ENCODE data around the gene GGA3. TPM values are rescaled to one million over a fixed set of nuclear protein-coding genes. Genes with fewer than 3 reads are reported as not detected.

GGA3 gene
- total and polyA plus RNA-seq, 10 of the 15 experiments (the other 5 are each of a cell fraction or from before 2014, with no cell fraction given) = 7.0 to 57.5 (median 34.0) TPM

DNA sequence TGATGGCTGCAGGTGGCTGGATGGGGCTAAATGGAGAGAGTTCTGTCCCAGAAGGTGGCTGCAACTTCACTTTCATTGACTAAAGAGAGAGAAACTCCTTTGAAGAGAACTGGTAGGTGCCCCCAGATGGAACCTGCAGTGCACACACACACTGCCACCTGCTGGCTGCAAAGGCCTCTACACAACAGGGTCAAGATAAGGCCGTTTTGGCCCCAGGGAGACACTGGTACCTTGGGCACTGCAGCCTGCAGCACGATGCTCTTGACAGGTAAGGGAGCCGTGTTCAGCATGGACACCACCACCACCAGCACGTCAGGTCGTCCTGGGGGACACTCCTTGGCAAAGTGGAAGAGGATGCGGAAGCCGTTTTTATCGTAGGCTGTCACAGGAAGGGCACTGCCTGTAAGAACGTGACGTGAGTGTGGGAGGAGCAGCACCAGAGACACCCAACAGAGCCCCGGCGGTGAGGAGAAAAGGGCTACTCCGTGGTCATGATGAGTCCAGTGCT, 22.7 kb downstream of the GGA3 start (continued):
- TF ChIP-seq NR2C2 (IDR thresholded peaks at IDR 0.05; ENCODE audit: borderline replicate concordance, control insufficient read depth, insufficient read length, low read depth) (no peak), RFX5 (IDR thresholded peaks at IDR 0.05; ENCODE audit: low read depth, low read length) (no peak), RUNX3 (IDR thresholded peaks at IDR 0.05; ENCODE audit: low read length) (no peak), SREBF1 (IDR thresholded peaks at IDR 0.05; ENCODE audit: low read length) (no peak), RAD21 (IDR thresholded peaks at IDR 0.05; ENCODE audit: insufficient read depth, low read depth, low read length) (peak; percentile 67), EP300 (IDR thresholded peaks at IDR 0.05; ENCODE audit: borderline replicate concordance in 1 of 2, control insufficient read depth in 1 of 2, low read depth in 2 of 2, low read length in 2 of 2) (no peak), GATAD2B (conservative IDR thresholded peaks at IDR 0.05; ENCODE audit: low read depth) (no peak), CEBPB (IDR thresholded peaks at IDR 0.05; ENCODE audit: borderline replicate concordance in 1 of 2, low read depth in 2 of 2, low read length in 2 of 2) (no peak), YBX1 (IDR thresholded peaks at IDR 0.05) (no peak), JUNB (IDR thresholded peaks at IDR 0.05) (no peak), SMAD1 (IDR thresholded peaks at IDR 0.05; ENCODE audit: low read depth, partially characterized antibody) (no peak), TAF1 (IDR thresholded peaks at IDR 0.05; ENCODE audit: borderline replicate concordance, low read depth, low read length) (no peak), ZNF24 (IDR thresholded peaks at IDR 0.05) (no peak), MEF2B (IDR thresholded peaks at IDR 0.05; ENCODE audit: partially characterized antibody, poor library complexity, severe bottlenecking) (no peak), BACH1 (IDR thresholded peaks at IDR 0.05; ENCODE audit: borderline replicate concordance) (no peak), EGR1 (IDR thresholded peaks at IDR 0.05; ENCODE audit: borderline replicate concordance in 1 of 2, low read depth in 2 of 2, low read length in 2 of 2) (no peak), ETV6 (conservative IDR thresholded peaks at IDR 0.05 in 1 of 2, IDR thresholded peaks at IDR 0.05 in 1 of 2; ENCODE audit: borderline replicate concordance in 1 of 2, low read depth in 1 of 2) (no peak), JUND (IDR thresholded peaks at IDR 0.05; ENCODE audit: low read depth, low read length) (no peak)
- TF ChIP-seq, protein P1, sequence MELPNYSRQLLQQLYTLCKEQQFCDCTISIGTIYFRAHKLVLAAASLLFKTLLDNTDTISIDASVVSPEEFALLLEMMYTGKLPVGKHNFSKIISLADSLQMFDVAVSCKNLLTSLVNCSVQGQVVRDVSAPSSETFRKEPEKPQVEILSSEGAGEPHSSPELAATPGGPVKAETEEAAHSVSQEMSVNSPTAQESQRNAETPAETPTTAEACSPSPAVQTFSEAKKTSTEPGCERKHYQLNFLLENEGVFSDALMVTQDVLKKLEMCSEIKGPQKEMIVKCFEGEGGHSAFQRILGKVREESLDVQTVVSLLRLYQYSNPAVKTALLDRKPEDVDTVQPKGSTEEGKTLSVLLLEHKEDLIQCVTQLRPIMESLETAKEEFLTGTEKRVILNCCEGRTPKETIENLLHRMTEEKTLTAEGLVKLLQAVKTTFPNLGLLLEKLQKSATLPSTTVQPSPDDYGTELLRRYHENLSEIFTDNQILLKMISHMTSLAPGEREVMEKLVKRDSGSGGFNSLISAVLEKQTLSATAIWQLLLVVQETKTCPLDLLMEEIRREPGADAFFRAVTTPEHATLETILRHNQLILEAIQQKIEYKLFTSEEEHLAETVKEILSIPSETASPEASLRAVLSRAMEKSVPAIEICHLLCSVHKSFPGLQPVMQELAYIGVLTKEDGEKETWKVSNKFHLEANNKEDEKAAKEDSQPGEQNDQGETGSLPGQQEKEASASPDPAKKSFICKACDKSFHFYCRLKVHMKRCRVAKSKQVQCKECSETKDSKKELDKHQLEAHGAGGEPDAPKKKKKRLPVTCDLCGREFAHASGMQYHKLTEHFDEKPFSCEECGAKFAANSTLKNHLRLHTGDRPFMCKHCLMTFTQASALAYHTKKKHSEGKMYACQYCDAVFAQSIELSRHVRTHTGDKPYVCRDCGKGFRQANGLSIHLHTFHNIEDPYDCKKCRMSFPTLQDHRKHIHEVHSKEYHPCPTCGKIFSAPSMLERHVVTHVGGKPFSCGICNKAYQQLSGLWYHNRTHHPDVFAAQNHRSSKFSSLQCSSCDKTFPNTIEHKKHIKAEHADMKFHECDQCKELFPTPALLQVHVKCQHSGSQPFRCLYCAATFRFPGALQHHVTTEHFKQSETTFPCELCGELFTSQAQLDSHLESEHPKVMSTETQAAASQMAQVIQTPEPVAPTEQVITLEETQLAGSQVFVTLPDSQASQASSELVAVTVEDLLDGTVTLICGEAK (IDR thresholded peaks at IDR 0.05; ENCODE audit: borderline replicate concordance) = no peak
- TF ChIP-seq, protein P2, sequence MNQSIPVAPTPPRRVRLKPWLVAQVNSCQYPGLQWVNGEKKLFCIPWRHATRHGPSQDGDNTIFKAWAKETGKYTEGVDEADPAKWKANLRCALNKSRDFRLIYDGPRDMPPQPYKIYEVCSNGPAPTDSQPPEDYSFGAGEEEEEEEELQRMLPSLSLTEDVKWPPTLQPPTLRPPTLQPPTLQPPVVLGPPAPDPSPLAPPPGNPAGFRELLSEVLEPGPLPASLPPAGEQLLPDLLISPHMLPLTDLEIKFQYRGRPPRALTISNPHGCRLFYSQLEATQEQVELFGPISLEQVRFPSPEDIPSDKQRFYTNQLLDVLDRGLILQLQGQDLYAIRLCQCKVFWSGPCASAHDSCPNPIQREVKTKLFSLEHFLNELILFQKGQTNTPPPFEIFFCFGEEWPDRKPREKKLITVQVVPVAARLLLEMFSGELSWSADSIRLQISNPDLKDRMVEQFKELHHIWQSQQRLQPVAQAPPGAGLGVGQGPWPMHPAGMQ (IDR thresholded peaks at IDR 0.05; ENCODE audit: borderline replicate concordance) = no peak

All from GM12878 (cell line).